OCI-LY7 (cell line): ENCODE results near the gene TTC8. TPM values are rescaled to one million over a fixed set of nuclear protein-coding genes. Genes with fewer than 3 reads are reported as not detected.

Source experiments
- BruUV-seq: library from RNA; stranded (reverse); fragments of 400-500 nt; replicated peaks from 2 replicates; lab custom pipeline; 2021; lab: Mats Ljungman, UMichigan
- CTCF ChIA-PET: fragments of 300-600 bp; sonication (Branson Sonifier 250); formaldehyde crosslinking; loops from one replicate; lab custom pipeline; 2022; ENCODE audit warnings: antibody characterized with exemption; ENCODE audit not compliant: unreplicated experiment; lab: Charles Lee
- POLR2A ChIA-PET: fragments of 300-600 bp; sonication (Branson Sonifier 250); formaldehyde crosslinking; loops from one replicate; lab custom pipeline; 2022; ENCODE audit warnings: antibody characterized with exemption; lab: Charles Lee
- DNase-seq: peaks from one replicate; pipeline ENCODE4 v3.0.0-alpha.2; 2015; ENCODE audit warnings: low spot score
- H2AFZ ChIP-seq: fragments of 200-600 bp; sonication (generic), shearing (Covaris generic); 2 replicates; pipeline ENCODE4 v1.6.1; 2014; ENCODE audit warnings: mild to moderate bottlenecking, antibody characterized with exemption, low read length, moderate library complexity
- H3K27ac ChIP-seq: fragments of 200-600 bp; sonication (generic); 2 replicates; pipeline ENCODE4 v1.5.1; 2014; ENCODE audit warnings: mixed run types, low read depth, mild to moderate bottlenecking, moderate library complexity, low read length, inconsistent platforms; ENCODE audit not compliant: poor library complexity, severe bottlenecking
- H3K36me3 ChIP-seq: fragments of 200-600 bp; sonication (generic); 2 replicates; pipeline ENCODE4 v1.6.1; 2014; ENCODE audit warnings: mild to moderate bottlenecking, antibody characterized with exemption, low read length, moderate library complexity, mixed read lengths; ENCODE audit not compliant: insufficient read depth
- H3K4me1 ChIP-seq: fragments of 200-600 bp; sonication (generic); 2 replicates; pipeline ENCODE4 v1.5.1; 2014; ENCODE audit warnings: mild to moderate bottlenecking, low read length; ENCODE audit not compliant: insufficient read depth, poor library complexity, severe bottlenecking
- H3K4me2 ChIP-seq: fragments of 200-600 bp; sonication (generic); 2 replicates; pipeline ENCODE4 v1.6.1; 2014; ENCODE audit warnings: mild to moderate bottlenecking, low read length
- H3K4me3 ChIP-seq: fragments of 200-600 bp; sonication (generic); 2 replicates; pipeline ENCODE4 v1.5.1; 2014; ENCODE audit warnings: mild to moderate bottlenecking, low read depth, low read length; ENCODE audit not compliant: poor library complexity, severe bottlenecking
- H3K79me2 ChIP-seq: fragments of 200-600 bp; sonication (generic); 2 replicates; pipeline ENCODE4 v1.6.1; 2016; ENCODE audit warnings: low read depth, mild to moderate bottlenecking, low read length, moderate library complexity, mixed read lengths; ENCODE audit not compliant: insufficient read depth
- H3K9me2 ChIP-seq: fragments of 200-600 bp; sonication (generic); 2 replicates; pipeline ENCODE4 v1.6.1; 2016; ENCODE audit warnings: mild to moderate bottlenecking, low read length, mixed read lengths; ENCODE audit not compliant: insufficient read depth
- H3K9me3 ChIP-seq: fragments of 200-600 bp; sonication (generic); 2 replicates; pipeline ENCODE4 v1.6.1; 2014; ENCODE audit warnings: mild to moderate bottlenecking, mixed run types, low read length, mixed read lengths
- H4K20me1 ChIP-seq: fragments of 200-600 bp; sonication (generic); 2 replicates; pipeline ENCODE4 v1.6.1; 2014; ENCODE audit warnings: mild to moderate bottlenecking, antibody characterized with exemption, low read length, moderate library complexity, mixed read lengths; ENCODE audit not compliant: insufficient read depth
- CTCF ChIP-seq: fragments of 200-600 bp; sonication (generic); conservative IDR thresholded peaks from 2 replicates; pipeline ENCODE4 v1.5.1; 2014; ENCODE audit warnings: mild to moderate bottlenecking, antibody characterized with exemption, low read length, moderate library complexity, mixed read lengths
- EZH2phosphoT487 ChIP-seq: fragments of 200-600 bp; sonication (generic); IDR thresholded peaks from 2 replicates; pipeline ENCODE4 v1.6.1; 2018; ENCODE audit warnings: low read depth, borderline replicate concordance, mild to moderate bottlenecking, mixed run types, antibody characterized with exemption, low read length, moderate library complexity, mixed read lengths
- intact Hi-C: fragments of 100-400 bp; cut with micrococcal nuclease; formaldehyde crosslinking; loops from one replicate; pipeline ENCODE4 v1.10.0; 2022; ENCODE audit not compliant: unreplicated experiment
- total RNA-seq, 2 experiments: library from RNA; depleted of rRNA in 1 of 2; stranded (reverse); fragments of >200 nt in 1 of 2; shearing (Covaris generic) in 1 of 2; gene quantifications; 2 replicates each; pipeline ENCODE4 v1.2.3, GENCODE V29; 2014 to 2022

The TTC8 gene
- total RNA-seq, 2 experiments from 2014 or later: 3.0 to 8.2 TPM

GRCh38 chr14:88829685-88830302, 5.3 kb downstream of the TTC8 start:
- no peak overlapping the region for H3K4me3 ChIP-seq
- no peaks in the 10 kb centered on the region for H3K79me2 ChIP-seq
- H3K9me2 ChIP-seq: no peaks in the 10 kb centered on the region
- no peaks in the 10 kb centered on the region for H3K9me3 ChIP-seq
- ChIA-PET CTCF (no interaction called here), POLR2A (interaction anchor here (1.1 to 2.8 kb wide), 2 partner anchors 11 to 37 kb away, joined by 3 to 13 read pairs; partner anchors contain the start of gene EML5)
- H3K4me2 ChIP-seq: no peak overlapping the region
- H4K20me1 ChIP-seq: no peaks in the 10 kb centered on the region
- no peaks in the 10 kb centered on the region for H3K36me3 ChIP-seq
- DNase-seq: no peak
- H3K4me1 ChIP-seq: peaks cover 6% of the 10 kb centered on the region
- BruUV-seq: no TSS peak
- TF ChIP-seq EZH2phosphoT487: no peak
- no peak for TF ChIP-seq CTCF
- no peak overlapping the region for H2AFZ ChIP-seq
- intact Hi-C loops: no loop called here
- no peak overlapping the region for H3K27ac ChIP-seq

- CTCF ChIA-PET: no interaction called here
- no peaks in the 10 kb centered on the region for H3K79me2 ChIP-seq
- H2AFZ ChIP-seq: no peak overlapping the region
- intact Hi-C loops: no loop called here
- TF ChIP-seq EZH2phosphoT487 (no peak), CTCF (no peak)
- no peak overlapping the region for H3K4me2 ChIP-seq
- H3K27ac ChIP-seq: no peak overlapping the region
- no TSS peak for BruUV-seq
- POLR2A ChIA-PET: no interaction called here
- H4K20me1 ChIP-seq: no peaks in the 10 kb centered on the region
- no peaks in the 10 kb centered on the region for H3K9me2 ChIP-seq
- H3K4me1 ChIP-seq: no peaks in the 10 kb centered on the region
- H3K4me3 ChIP-seq: no peak overlapping the region
- no peaks in the 10 kb centered on the region for H3K9me3 ChIP-seq
- no peak for DNase-seq
- no peaks in the 10 kb centered on the region for H3K36me3 ChIP-seq
These were observed 6.8 kb downstream of the TTC8 start for GRCh38 chr14:88831284-88831683.

GRCh38 chr14:88834883-88835431, 10.5 kb downstream of the TTC8 start:
- H3K27ac ChIP-seq: no peak overlapping the region
- H3K36me3 ChIP-seq: no peaks in the 10 kb centered on the region
- no peaks in the 10 kb centered on the region for H4K20me1 ChIP-seq
- intact Hi-C loops: no loop called here
- DNase-seq: no peak
- ChIA-PET CTCF (no interaction called here), POLR2A (interaction anchor here (1.1 kb wide), 1 partner anchor 10 kb away, joined by 3 read pairs; the partner anchor contains the start of gene TTC8)
- TF ChIP-seq CTCF (no peak), EZH2phosphoT487 (no peak)
- no peaks in the 10 kb centered on the region for H3K4me1 ChIP-seq
- no peaks in the 10 kb centered on the region for H3K79me2 ChIP-seq
- no TSS peak for BruUV-seq
- no peaks in the 10 kb centered on the region for H3K9me2 ChIP-seq
- H3K4me3 ChIP-seq: no peak overlapping the region
- no peak overlapping the region for H3K4me2 ChIP-seq
- H2AFZ ChIP-seq: no peak overlapping the region
- no peaks in the 10 kb centered on the region for H3K9me3 ChIP-seq
